ENCODE data around the gene RALGPS1.

DNA sequence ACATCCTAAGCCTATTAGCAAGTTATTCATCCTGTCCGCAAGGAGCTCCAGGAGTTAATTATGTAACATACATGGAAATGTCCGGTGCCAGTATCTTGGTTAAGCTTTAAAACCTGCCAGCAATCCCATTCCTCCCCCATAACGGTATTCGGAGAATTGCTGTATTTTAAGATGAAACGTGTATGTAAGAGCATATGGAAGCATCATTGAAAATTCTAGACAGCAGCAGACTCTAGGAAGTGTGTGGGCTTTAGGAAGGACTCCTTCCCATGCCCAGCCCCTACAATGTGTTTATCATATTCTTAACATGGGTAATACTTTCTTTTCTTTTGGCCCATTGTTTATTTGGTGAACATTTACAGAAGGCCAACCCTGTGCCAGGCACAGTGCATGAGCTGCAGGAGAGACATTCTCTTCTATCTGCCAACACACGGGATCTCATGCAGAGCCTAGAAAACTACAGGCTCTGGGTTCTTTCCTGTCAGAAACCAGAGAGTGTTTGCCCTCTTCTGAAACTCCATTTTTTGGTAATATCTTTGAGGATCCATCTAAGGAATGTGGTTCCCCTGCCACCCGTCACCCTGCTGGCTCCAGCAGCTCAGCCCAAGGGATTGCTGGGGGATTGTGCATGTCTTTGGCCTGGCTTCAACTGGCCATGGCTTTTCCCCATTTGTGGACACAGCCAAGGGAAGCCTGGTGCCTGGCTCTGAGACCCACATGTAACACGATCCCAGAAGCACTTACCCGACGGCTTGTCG, 192.8 kb downstream of the RALGPS1 start:
- TF ChIP-seq, protein P1, sequence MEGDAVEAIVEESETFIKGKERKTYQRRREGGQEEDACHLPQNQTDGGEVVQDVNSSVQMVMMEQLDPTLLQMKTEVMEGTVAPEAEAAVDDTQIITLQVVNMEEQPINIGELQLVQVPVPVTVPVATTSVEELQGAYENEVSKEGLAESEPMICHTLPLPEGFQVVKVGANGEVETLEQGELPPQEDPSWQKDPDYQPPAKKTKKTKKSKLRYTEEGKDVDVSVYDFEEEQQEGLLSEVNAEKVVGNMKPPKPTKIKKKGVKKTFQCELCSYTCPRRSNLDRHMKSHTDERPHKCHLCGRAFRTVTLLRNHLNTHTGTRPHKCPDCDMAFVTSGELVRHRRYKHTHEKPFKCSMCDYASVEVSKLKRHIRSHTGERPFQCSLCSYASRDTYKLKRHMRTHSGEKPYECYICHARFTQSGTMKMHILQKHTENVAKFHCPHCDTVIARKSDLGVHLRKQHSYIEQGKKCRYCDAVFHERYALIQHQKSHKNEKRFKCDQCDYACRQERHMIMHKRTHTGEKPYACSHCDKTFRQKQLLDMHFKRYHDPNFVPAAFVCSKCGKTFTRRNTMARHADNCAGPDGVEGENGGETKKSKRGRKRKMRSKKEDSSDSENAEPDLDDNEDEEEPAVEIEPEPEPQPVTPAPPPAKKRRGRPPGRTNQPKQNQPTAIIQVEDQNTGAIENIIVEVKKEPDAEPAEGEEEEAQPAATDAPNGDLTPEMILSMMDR (IDR thresholded peaks at IDR 0.05), result no peak
- TF ChIP-seq EP300 (IDR thresholded peaks at IDR 0.05) (no peak), POLR2A (IDR thresholded peaks at IDR 0.05) (no peak), POLR2AphosphoS5 (IDR thresholded peaks at IDR 0.05) (no peak)
